ENCODE measurements around the gene MRPL40.

DNA sequence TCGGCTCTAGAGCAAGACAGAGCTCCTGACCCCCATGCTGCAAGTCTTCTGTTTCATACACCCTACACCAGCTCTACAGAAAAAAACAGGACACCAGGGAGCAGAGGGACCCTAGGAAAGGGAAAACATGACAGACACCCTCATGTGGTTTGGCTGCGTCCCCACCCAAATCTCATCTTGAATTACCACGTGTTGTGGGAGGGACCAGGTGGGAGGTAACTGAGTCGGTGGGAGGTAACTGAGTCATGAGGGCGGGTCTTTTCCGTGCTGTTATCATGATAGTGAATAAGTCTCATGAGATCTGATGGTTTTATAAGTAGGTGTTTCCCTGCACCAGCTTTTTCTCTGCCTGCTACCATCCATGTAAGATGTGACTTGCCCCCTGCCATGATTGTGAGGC, 21.8 kb downstream of the MRPL40 start:
- no peak for TF ChIP-seq PRDM4 (tag by site-specific recombination; IDR thresholded peaks at IDR 0.05)
- TF ChIP-seq ZNF24 (tag by site-specific recombination; IDR thresholded peaks at IDR 0.05) = no peak
- no peak for TF ChIP-seq ZNF274 (IDR thresholded peaks at IDR 0.05; ENCODE audit: low read length)
- TF ChIP-seq ZNF274 (tag by site-specific recombination; IDR thresholded peaks at IDR 0.05; ENCODE audit: borderline replicate concordance) = no peak
- no peak for TF ChIP-seq TCF7L2 (IDR thresholded peaks at IDR 0.05; ENCODE audit: borderline replicate concordance, low read depth, low read length)
